GM23338 (cell line): ENCODE data around the gene FXYD7. TPM values are rescaled to one million over a fixed set of nuclear protein-coding genes. Genes with fewer than 3 reads are reported as not detected.

Source experiments
- ATAC-seq: fragments of 200-7000 bp; cut with Tn5 transposase; 3 replicates; pipeline ENCODE4 v1.9.1; 2020
- DNase-seq: peaks from one replicate; pipeline ENCODE4 v3.0.0-alpha.2; 2015; ENCODE audit warnings: low spot score
- H2AFZ ChIP-seq: fragments of 200-600 bp; sonication (generic); 2 replicates; pipeline ENCODE4 v1.8.0; 2016; ENCODE audit warnings: antibody characterized with exemption, mild to moderate bottlenecking, moderate library complexity
- H3F3A ChIP-seq: fragments of 200-600 bp; sonication (generic); replicated peaks from 2 replicates; pipeline ENCODE4 v1.8.0; 2017; ENCODE audit warnings: antibody characterized with exemption, mixed run types, low read depth
- H3K27ac ChIP-seq: fragments of 200-600 bp; sonication (generic); 2 replicates; pipeline ENCODE4 v1.6.1; 2016; ENCODE audit warnings: low read depth
- H3K27me3 ChIP-seq: fragments of 200-600 bp; sonication (generic); 2 replicates; pipeline ENCODE4 v1.8.0; 2016; ENCODE audit warnings: mild to moderate bottlenecking, mixed run types, moderate library complexity; ENCODE audit not compliant: insufficient read depth
- H3K36me3 ChIP-seq: fragments of 200-600 bp; sonication (generic); 2 replicates; pipeline ENCODE4 v1.8.0; 2016; ENCODE audit warnings: mild to moderate bottlenecking; ENCODE audit not compliant: insufficient read depth
- H3K4me1 ChIP-seq: fragments of 200-600 bp; sonication (generic); 2 replicates; pipeline ENCODE4 v1.8.0; 2016; ENCODE audit warnings: mild to moderate bottlenecking, moderate library complexity; ENCODE audit not compliant: insufficient read depth
- H3K4me2 ChIP-seq: fragments of 200-600 bp; sonication (generic); 2 replicates; pipeline ENCODE4 v1.7.1; 2017; ENCODE audit warnings: mixed run types
- H3K4me3 ChIP-seq: fragments of 200-600 bp; sonication (generic); 2 replicates; pipeline ENCODE4 v1.6.1; 2016; ENCODE audit warnings: mixed run types
- H3K79me2 ChIP-seq: fragments of 200-600 bp; sonication (generic); replicated peaks from 2 replicates; pipeline ENCODE4 v1.8.0; 2017; ENCODE audit warnings: mild to moderate bottlenecking; ENCODE audit not compliant: insufficient read depth
- H3K9me2 ChIP-seq: fragments of 200-600 bp; sonication (generic); 2 replicates; pipeline ENCODE4 v1.8.0; 2017; ENCODE audit not compliant: insufficient read depth
- H4K20me1 ChIP-seq: fragments of 200-600 bp; sonication (generic); replicated peaks from 2 replicates; pipeline ENCODE4 v1.8.0; 2017; ENCODE audit warnings: mild to moderate bottlenecking; ENCODE audit not compliant: insufficient read depth
- H3K27ac Mint-ChIP-seq: 2 replicates; pipeline ENCODE4 v1.8.0; 2020; ENCODE audit warnings: inconsistent platforms, mild to moderate bottlenecking, moderate library complexity, mixed read lengths
- H3K27me3 Mint-ChIP-seq: 3 replicates; pipeline ENCODE4 v1.8.0; 2022; ENCODE audit warnings: low read depth, mild to moderate bottlenecking, moderate library complexity, mixed read lengths, inconsistent platforms; ENCODE audit not compliant: insufficient read depth, poor library complexity
- H3K36me3 Mint-ChIP-seq: 3 replicates; pipeline ENCODE4 v1.8.0; 2021; ENCODE audit warnings: low read depth, mild to moderate bottlenecking, inconsistent platforms, moderate library complexity, mixed read lengths
- H3K4me1 Mint-ChIP-seq: 3 replicates; pipeline ENCODE4 v1.8.0; 2020; ENCODE audit warnings: mild to moderate bottlenecking, inconsistent platforms, mixed read lengths
- H3K4me3 Mint-ChIP-seq: 3 replicates; pipeline ENCODE4 v1.8.0; 2021; ENCODE audit warnings: moderate library complexity, mild to moderate bottlenecking, inconsistent platforms, mixed read lengths
- H3K9me3 Mint-ChIP-seq: 3 replicates; pipeline ENCODE4 v1.8.0; 2020; ENCODE audit warnings: moderate library complexity, mild to moderate bottlenecking, inconsistent platforms, mixed read lengths
- CREB1 ChIP-seq: fragments of 250-450 bp; sonication (Bioruptor Pico); IDR thresholded peaks from 2 replicates; pipeline ENCODE4 v1.5.0; 2020; ENCODE audit warnings: low read depth, mild to moderate bottlenecking, moderate library complexity
- ETS1 ChIP-seq: IDR thresholded peaks from 2 replicates; pipeline ENCODE4 v1.6.1; 2016; ENCODE audit warnings: antibody characterized with exemption
- EZH2 ChIP-seq: fragments of 200-600 bp; sonication (generic); IDR thresholded peaks from one replicate; pipeline ENCODE4 v1.8.0; 2017; ENCODE audit warnings: antibody characterized with exemption, mild to moderate bottlenecking, low read depth; ENCODE audit not compliant: unreplicated experiment
- EZH2phosphoT487 ChIP-seq: fragments of 200-600 bp; sonication (generic); IDR thresholded peaks from one replicate; pipeline ENCODE4 v1.8.1; 2018; ENCODE audit warnings: antibody characterized with exemption; ENCODE audit not compliant: unreplicated experiment
- JUNB ChIP-seq: IDR thresholded peaks from one replicate; pipeline ENCODE4 v1.6.1; 2016; ENCODE audit warnings: antibody characterized with exemption; ENCODE audit not compliant: unreplicated experiment
- NANOG ChIP-seq: IDR thresholded peaks from 2 replicates; pipeline ENCODE4 v1.6.1; 2016; ENCODE audit warnings: antibody characterized with exemption, borderline replicate concordance
- REST ChIP-seq: IDR thresholded peaks from one replicate; pipeline ENCODE4 v1.6.1; 2018; ENCODE audit warnings: antibody characterized with exemption; ENCODE audit not compliant: unreplicated experiment
- STAT1 ChIP-seq: IDR thresholded peaks from one replicate; pipeline ENCODE4 v1.6.1; 2016; ENCODE audit warnings: antibody characterized with exemption; ENCODE audit not compliant: unreplicated experiment
- ZNF331 ChIP-seq: fragments of 250-450 bp; sonication (Bioruptor Pico); IDR thresholded peaks from 2 replicates; pipeline ENCODE4 v1.5.0; 2020; ENCODE audit warnings: low read depth, mild to moderate bottlenecking, moderate library complexity
- long read RNA-seq: library from polyadenylated mRNA; unstranded; transcript quantifications from one replicate; pipeline ENCODE4 v2.0.0, GENCODE V29; 2020; ENCODE audit not compliant: unreplicated experiment
- polyA plus RNA-seq: library from polyadenylated mRNA; unstranded; fragments of >200 nt; fragmentation: Nextera tagmentation; extraction: Ambion mirVana; gene quantifications from 2 replicates; pipeline ENCODE4 v1.2.1, GENCODE V29; 2016
- total RNA-seq: library from RNA; depleted of rRNA; stranded (reverse); fragments of >200 nt; shearing (Covaris generic); gene quantifications from 2 replicates; pipeline ENCODE4 v1.2.3, GENCODE V29; 2014; rRNA removed
- TF ChIP-seq, protein P1 (sequence below), 2 experiments: fragments of 200-600 bp in 1 of 2; sonication (generic) in 1 of 2; conservative IDR thresholded peaks; 2 replicates each; pipeline versions ENCODE4 v1.5.1 to v1.6.1; 2016 to 2017; ENCODE audit warnings: antibody characterized with exemption in 2 of 2, low read depth in 2 of 2, mild to moderate bottlenecking in 2 of 2, moderate library complexity in 1 of 2

Gene FXYD7
- total RNA-seq (9.6 and 15.9 TPM in 2 replicates), polyA plus RNA-seq (43.7 and 44.0 TPM in 2 replicates)
- long read RNA-seq, partial matches to known transcripts: 2 of 9 reads
- long read RNA-seq, other reads (novel, unspliced or antisense): 3 of 9 reads

- H3K4me1 Mint-ChIP-seq: peaks cover 37% of the 10 kb centered on the region
- DNase-seq: peak; percentile 64
Observed at GRCh38 chr19:35143231-35143715, at the start of gene FXYD7. Gene FXYD7 (plus strand): TSS chr19:35143255. CDS start chr19:35143334, 79 bp downstream.

DNA sequence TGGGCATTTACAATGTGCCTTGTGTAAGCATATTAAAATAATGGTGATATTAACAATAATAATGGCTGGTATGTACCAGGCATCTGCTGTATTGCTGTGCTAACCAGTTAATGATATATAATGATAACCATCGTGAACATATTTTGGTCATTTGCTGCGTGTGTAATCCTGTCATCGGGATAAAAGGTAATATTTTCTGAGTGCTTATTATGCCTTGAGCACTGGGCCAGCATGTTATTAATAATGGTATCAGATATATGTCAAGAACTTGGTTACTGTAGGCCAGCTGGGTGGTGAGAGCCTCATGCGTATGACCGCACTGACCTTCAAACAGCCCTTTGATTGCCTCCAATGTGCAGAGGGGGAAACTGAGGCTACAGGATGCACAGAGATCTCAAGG lies 49.6 kb upstream of the FXYD7 start:
- no peaks in the 10 kb centered on the region for H3K9me3 Mint-ChIP-seq
- no peak overlapping the region for H2AFZ ChIP-seq
- H3K27ac Mint-ChIP-seq: no peak overlapping the region
- H3K36me3 ChIP-seq: no peaks in the 10 kb centered on the region
- H3K4me3 ChIP-seq: no peak overlapping the region
- no peak overlapping the region for H3K4me2 ChIP-seq
- H3K4me1 ChIP-seq: peaks cover 13% of the 10 kb centered on the region
- DNase-seq (no peak), ATAC-seq (no peak)
- H3K27me3 ChIP-seq: no peaks in the 10 kb centered on the region
- H3K4me3 Mint-ChIP-seq: no peak overlapping the region
- peaks cover 4% of the 10 kb centered on the region for H3K27me3 Mint-ChIP-seq
- peaks cover 14% of the 10 kb centered on the region for H3K4me1 Mint-ChIP-seq
- 0 out of 2 replicates have a peak, but pooled peaks cover 8% of the 10 kb centered on the region for H3F3A ChIP-seq
- no peaks in the 10 kb centered on the region for H4K20me1 ChIP-seq
- H3K9me2 ChIP-seq: no peaks in the 10 kb centered on the region
- no peaks in the 10 kb centered on the region for H3K36me3 Mint-ChIP-seq
- H3K79me2 ChIP-seq: no peaks in the 10 kb centered on the region
- H3K27ac ChIP-seq: no peak overlapping the region
- TF ChIP-seq JUNB (no peak), ETS1 (no peak), NANOG (no peak), REST (no peak), EZH2phosphoT487 (no peak), EZH2 (no peak), CREB1 (CRISPR knock-in tag) (no peak), STAT1 (no peak), ZNF331 (CRISPR knock-in tag) (no peak)
- TF ChIP-seq, protein P1, sequence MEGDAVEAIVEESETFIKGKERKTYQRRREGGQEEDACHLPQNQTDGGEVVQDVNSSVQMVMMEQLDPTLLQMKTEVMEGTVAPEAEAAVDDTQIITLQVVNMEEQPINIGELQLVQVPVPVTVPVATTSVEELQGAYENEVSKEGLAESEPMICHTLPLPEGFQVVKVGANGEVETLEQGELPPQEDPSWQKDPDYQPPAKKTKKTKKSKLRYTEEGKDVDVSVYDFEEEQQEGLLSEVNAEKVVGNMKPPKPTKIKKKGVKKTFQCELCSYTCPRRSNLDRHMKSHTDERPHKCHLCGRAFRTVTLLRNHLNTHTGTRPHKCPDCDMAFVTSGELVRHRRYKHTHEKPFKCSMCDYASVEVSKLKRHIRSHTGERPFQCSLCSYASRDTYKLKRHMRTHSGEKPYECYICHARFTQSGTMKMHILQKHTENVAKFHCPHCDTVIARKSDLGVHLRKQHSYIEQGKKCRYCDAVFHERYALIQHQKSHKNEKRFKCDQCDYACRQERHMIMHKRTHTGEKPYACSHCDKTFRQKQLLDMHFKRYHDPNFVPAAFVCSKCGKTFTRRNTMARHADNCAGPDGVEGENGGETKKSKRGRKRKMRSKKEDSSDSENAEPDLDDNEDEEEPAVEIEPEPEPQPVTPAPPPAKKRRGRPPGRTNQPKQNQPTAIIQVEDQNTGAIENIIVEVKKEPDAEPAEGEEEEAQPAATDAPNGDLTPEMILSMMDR (conservative IDR thresholded peaks at IDR 0.05; ENCODE audit: low read depth in 2 of 2): no peak

More at GRCh38 chr19:35143231-35143715, at the start of gene FXYD7:
- peaks cover 38% of the 10 kb centered on the region for H3K27me3 Mint-ChIP-seq
- H3K4me3 Mint-ChIP-seq: peak within 1 kb of the TSS; percentile 76
- Histone ChIP-seq H4K20me1 (0 out of 2 replicates have a peak, but pooled peaks cover 4% of the 10 kb centered on the region), H3K4me2 (peak within 1 kb of the TSS; percentile 99), H3K9me2 (no peaks in the 10 kb centered on the region), H3K4me3 (peak within 1 kb of the TSS; percentile 89), H3K36me3 (no peaks in the 10 kb centered on the region), H2AFZ (peak within 1 kb of the TSS; percentile 83), H3K79me2 (no peaks in the 10 kb centered on the region), H3K27me3 (peaks cover 20% of the 10 kb centered on the region), H3K4me1 (peaks cover 30% of the 10 kb centered on the region), H3F3A (peaks cover 7% of the 10 kb centered on the region; the same call in 1 of the 2 replicates), H3K27ac (peak within 1 kb of the TSS; percentile 83)
- no peak within 1 kb of the TSS for H3K27ac Mint-ChIP-seq
- peak; percentile 2; the same call in 2 of the 3 replicates for ATAC-seq
- no peak for TF ChIP-seq NANOG
- no peak for TF ChIP-seq ZNF331 (CRISPR knock-in tag)
- 0 out of 3 replicates have a peak, but pooled peaks cover 3% of the 10 kb centered on the region for H3K36me3 Mint-ChIP-seq
- H3K9me3 Mint-ChIP-seq: no peaks in the 10 kb centered on the region; the same call in 1 of the 3 replicates
